Skeletal muscle tissue (tissue), 4 donors: ENCODE data around the gene KATNB1. TPM values are rescaled to one million over a fixed set of nuclear protein-coding genes. Genes with fewer than 3 reads are reported as not detected.

Experiments
- H3K27ac ChIP-seq: one replicate; pipeline ENCODE4 v1.7.0; 2013; ENCODE audit warnings: mild to moderate bottlenecking, low read depth, low read length, inconsistent platforms
- H3K27me3 ChIP-seq, 3 donors: one replicate each; pipeline ENCODE4 v1.7.0; 2013; ENCODE audit warnings: low read length in 3 of 3; ENCODE audit not compliant: control insufficient read depth in 3 of 3, insufficient read depth in 3 of 3
- H3K36me3 ChIP-seq, 3 donors: one replicate each; pipeline ENCODE4 v1.7.0; 2013; ENCODE audit warnings: low read length in 3 of 3; ENCODE audit not compliant: control insufficient read depth in 3 of 3, insufficient read depth in 3 of 3
- H3K4me1 ChIP-seq, 3 donors: one replicate each; pipeline ENCODE4 v1.7.0; 2013; ENCODE audit warnings: low read length in 3 of 3, mild to moderate bottlenecking in 3 of 3; ENCODE audit not compliant: control insufficient read depth in 3 of 3, insufficient read depth in 3 of 3
- H3K4me3 ChIP-seq, 3 donors: one replicate each; pipeline ENCODE4 v1.7.0; 2013; ENCODE audit warnings: low read length in 3 of 3
- H3K9ac ChIP-seq, 3 donors: one replicate each; pipeline ENCODE4 v1.7.0; 2013; ENCODE audit warnings: low read length in 3 of 3, mild to moderate bottlenecking in 3 of 3, moderate library complexity in 2 of 3, low read depth in 1 of 3
- H3K9me3 ChIP-seq, 3 donors: one replicate each; pipeline ENCODE4 v1.7.0; 2013; ENCODE audit warnings: low read length in 3 of 3; ENCODE audit not compliant: control insufficient read depth in 3 of 3
- total RNA-seq: library from RNA; depleted of rRNA; stranded (reverse); fragments of >200 nt; gene quantifications from one replicate; pipeline ENCODE4 v1.2.3, GENCODE V29; 2014
- donor health status: Osteomylitis.

The KATNB1 gene
- total RNA-seq, 1 donor from 2014 or later = 24.0 TPM

- H3K27me3 ChIP-seq = no peaks in the 10 kb centered on the region
- H3K9me3 ChIP-seq = no peaks in the 10 kb centered on the region
- H3K4me1 ChIP-seq = peaks cover 40 to 60% (median 47%) of the 10 kb centered on the region in 3 donors
- H3K27ac ChIP-seq = peak overlapping the region; percentile 78
- peaks cover 0 to 3% (median 0%) of the 10 kb centered on the region in 3 donors for H3K36me3 ChIP-seq
- H3K4me3 ChIP-seq = peak overlapping the region in 2 of 3 donors; percentile 29 to 47
- H3K9ac ChIP-seq = peak overlapping the region; percentile 61 to 75 (median 67)
Observed at GRCh38 chr16:57797526-57798266, 62.1 kb downstream of the KATNB1 start.

- Histone ChIP-seq H3K36me3 (peaks cover 0 to 3% (median 0%) of the 10 kb centered on the region in 3 donors), H3K4me1 (peaks cover 46 to 66% (median 54%) of the 10 kb centered on the region in 3 donors), H3K27me3 (no peaks in the 10 kb centered on the region), H3K9me3 (no peaks in the 10 kb centered on the region), H3K27ac (peak overlapping the region; percentile 78), H3K9ac (peak overlapping the region in 1 of 3 donors; percentile 10), H3K4me3 (no peak overlapping the region)
Observed at GRCh38 chr16:57798267-57798810, 62.8 kb downstream of the KATNB1 start.

GRCh38 chr16:57798953-57799599, 63.5 kb downstream of the KATNB1 start:
- Histone ChIP-seq H3K4me3 (no peak overlapping the region), H3K4me1 (peaks cover 54 to 72% (median 59%) of the 10 kb centered on the region in 3 donors), H3K36me3 (peaks cover 0 to 3% (median 0%) of the 10 kb centered on the region in 3 donors), H3K9me3 (no peaks in the 10 kb centered on the region), H3K27ac (no peak overlapping the region), H3K27me3 (no peaks in the 10 kb centered on the region), H3K9ac (peak overlapping the region in 1 of 3 donors; percentile 28)

DNA sequence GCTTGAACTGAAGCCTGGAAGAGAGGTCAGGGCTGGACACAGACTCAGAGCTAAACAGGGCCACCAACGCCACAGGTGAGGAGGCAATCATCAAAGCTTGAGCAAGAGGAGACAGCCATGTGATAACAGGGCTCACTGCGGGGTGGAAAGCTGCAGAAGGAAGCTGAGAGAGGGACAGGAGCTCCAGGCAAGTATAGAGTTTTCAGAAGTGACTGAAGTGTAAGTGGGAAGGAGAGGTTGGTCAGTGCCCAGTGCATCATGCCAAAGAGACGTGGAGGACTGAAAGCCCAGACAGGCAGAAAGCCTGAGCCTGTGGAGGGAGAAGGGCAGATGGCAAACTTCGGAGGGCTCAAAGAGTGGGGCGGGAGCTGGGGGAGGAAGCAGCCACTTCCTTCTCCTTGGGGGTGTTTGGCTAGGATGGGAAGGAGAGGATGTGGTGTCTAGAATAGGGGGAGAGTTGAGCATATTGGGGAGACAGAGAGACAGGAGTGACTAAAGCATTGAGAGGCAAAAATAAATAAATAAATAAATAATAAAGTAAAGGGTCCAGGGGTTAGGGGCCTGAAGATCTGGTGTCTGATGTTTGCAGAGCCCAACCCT, 64.1 kb downstream of the KATNB1 start:
- Histone ChIP-seq H3K9me3 (no peaks in the 10 kb centered on the region), H3K27ac (peak overlapping the region; percentile 58), H3K4me3 (no peak overlapping the region), H3K9ac (no peak overlapping the region), H3K4me1 (peaks cover 57 to 76% (median 61%) of the 10 kb centered on the region in 3 donors), H3K36me3 (peaks cover 0 to 3% (median 0%) of the 10 kb centered on the region in 3 donors), H3K27me3 (no peaks in the 10 kb centered on the region)

- Histone ChIP-seq H3K9me3 (no peaks in the 10 kb centered on the region), H3K9ac (peak overlapping the region in 2 of 3 donors; percentile 64 to 74), H3K4me1 (peaks cover 57 to 71% (median 61%) of the 10 kb centered on the region in 3 donors), H3K27ac (peak overlapping the region; percentile 58), H3K36me3 (peaks cover 0 to 3% (median 0%) of the 10 kb centered on the region in 3 donors), H3K27me3 (no peaks in the 10 kb centered on the region), H3K4me3 (peak overlapping the region; percentile 15 to 62 (median 56))
Observed at GRCh38 chr16:57800200-57801097, 64.9 kb downstream of the KATNB1 start.

DNA sequence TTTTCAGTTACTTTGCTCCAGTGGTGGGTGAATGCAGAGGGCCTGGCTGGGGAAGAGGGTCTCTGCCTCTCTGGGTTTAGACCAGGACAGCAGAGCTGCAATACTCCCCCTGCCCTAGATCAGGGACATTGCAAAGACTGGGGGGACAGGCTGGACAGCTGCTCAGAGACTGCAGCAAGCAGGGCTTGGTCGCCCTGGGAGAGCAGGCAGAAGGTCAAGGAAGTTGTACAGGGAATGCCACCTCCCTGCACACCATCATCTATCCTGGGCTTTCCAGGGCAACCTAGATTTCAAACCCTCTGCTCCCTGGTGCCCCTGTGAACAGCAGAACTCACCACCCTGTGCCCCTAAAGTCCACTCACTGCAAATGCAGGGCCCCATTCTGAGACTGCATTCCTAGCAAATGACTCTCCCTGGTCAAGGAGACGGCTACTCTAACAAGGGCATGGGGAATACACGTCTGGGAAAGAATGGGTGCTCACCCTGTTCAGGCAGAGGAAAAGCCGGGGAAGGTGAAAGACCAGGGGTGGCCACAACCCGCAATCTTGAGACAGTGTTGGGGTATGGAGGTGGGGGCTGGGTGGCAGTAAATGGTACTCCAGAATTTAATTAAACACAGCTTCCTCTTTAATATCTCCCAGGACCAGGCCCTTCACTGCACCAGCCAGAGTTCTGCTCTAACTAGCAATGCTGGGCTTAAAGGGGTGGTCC, 65.7 kb downstream of the KATNB1 start:
- H3K9me3 ChIP-seq = no peaks in the 10 kb centered on the region
- H3K27ac ChIP-seq = peak overlapping the region; percentile 49
- peaks cover 0 to 3% (median 0%) of the 10 kb centered on the region in 3 donors for H3K36me3 ChIP-seq
- H3K27me3 ChIP-seq = no peaks in the 10 kb centered on the region
- peaks cover 57 to 69% (median 59%) of the 10 kb centered on the region in 3 donors for H3K4me1 ChIP-seq
- H3K9ac ChIP-seq = peak overlapping the region; percentile 64 to 75 (median 74)
- H3K4me3 ChIP-seq = peak overlapping the region; percentile 62 to 70 (median 62)

GRCh38 chr16:57801809-57802340, 66.3 kb downstream of the KATNB1 start:
- H3K36me3 ChIP-seq = peaks cover 0 to 3% (median 0%) of the 10 kb centered on the region in 3 donors
- H3K27me3 ChIP-seq = no peaks in the 10 kb centered on the region
- H3K4me3 ChIP-seq = peak overlapping the region; percentile 62 to 70 (median 62)
- peak overlapping the region; percentile 59 to 75 (median 74) for H3K9ac ChIP-seq
- peak overlapping the region; percentile 49 for H3K27ac ChIP-seq
- H3K9me3 ChIP-seq = no peaks in the 10 kb centered on the region
- peaks cover 57 to 67% (median 59%) of the 10 kb centered on the region in 3 donors for H3K4me1 ChIP-seq

- no peaks in the 10 kb centered on the region for H3K9me3 ChIP-seq
- peaks cover 54 to 61% (median 57%) of the 10 kb centered on the region in 3 donors for H3K4me1 ChIP-seq
- peak within 1 kb of the TSS; percentile 59 to 75 (median 74) for H3K9ac ChIP-seq
- no peaks in the 10 kb centered on the region for H3K36me3 ChIP-seq
- no peaks in the 10 kb centered on the region for H3K27me3 ChIP-seq
- peak within 1 kb of the TSS; percentile 49 for H3K27ac ChIP-seq
- peak within 1 kb of the TSS; percentile 62 to 70 (median 62) for H3K4me3 ChIP-seq
Observed at GRCh38 chr16:57802341-57803133, 67.0 kb downstream of the KATNB1 start, which contains the start of gene KIFC3. KIFC3 (minus strand) TSS chr16:57802491; CDS start chr16:57798243, 4,248 bp downstream.
